ENCODE data around the gene ORC1. TPM values are rescaled to one million over a fixed set of nuclear protein-coding genes. Genes with fewer than 3 reads are reported as not detected.
"Not testable (repeated sequence)": the region's sequence is repeated elsewhere in the genome, so short reads cannot be mapped to it uniquely, and the experiment has no call there.

The ORC1 gene
- total RNA-seq, 4 donors from 2014 or later = 0.22 to 1.2 (median 0.81) TPM

GRCh38 chr1:52400131-52400530 is 4.1 kb downstream of the ORC1 start:
- Histone ChIP-seq H3K4me1 (peaks cover 5 to 6% of the 10 kb centered on the region in 2 donors), H3K36me3 (no peaks in the 10 kb centered on the region), H3K27me3 (no peaks in the 10 kb centered on the region), H3K9me3 (no peaks in the 10 kb centered on the region), H3K4me3 (replicated peaks in 1 of 3) (no peak overlapping the region), H3K27ac (no peak overlapping the region)
- DNase-seq = no peak
- intact Hi-C loops (cut with DNase I) = loop anchor here (5.0 kb wide), 1 partner anchor 287 kb away; no protein-coding TSS in a partner anchor
- TF ChIP-seq CTCF (IDR thresholded peaks at IDR 0.05) = no peak
- no peak for TF ChIP-seq POLR2A (IDR thresholded peaks at IDR 0.05)
- WGBS, 2 donors = 95 to 98% methylated on average over 6 of the region's 6 CpGs

- Histone ChIP-seq H3K36me3 (no peaks in the 10 kb centered on the region), H3K27me3 (no peaks in the 10 kb centered on the region), H3K27ac (no peak overlapping the region), H3K9me3 (no peaks in the 10 kb centered on the region), H3K4me1 (peaks cover 5% of the 10 kb centered on the region in 2 donors), H3K4me3 (replicated peaks in 1 of 3) (no peak overlapping the region)
- no peak for DNase-seq
- intact Hi-C loops (cut with DNase I) = loop anchor here (5.0 kb wide), 1 partner anchor 288 kb away; no protein-coding TSS in a partner anchor
- 93 to 97% methylated on average over 3 of the region's 3 CpGs for WGBS, 2 donors
- TF ChIP-seq POLR2A (IDR thresholded peaks at IDR 0.05) (no peak), CTCF (IDR thresholded peaks at IDR 0.05) (no peak)
Measured at GRCh38 chr1:52399629-52400028, 4.6 kb downstream of the ORC1 start.

- no peak for DNase-seq
- WGBS, 2 donors = 95 to 98% methylated on average over 5 of the region's 5 CpGs
- H3K27me3 ChIP-seq = no peaks in the 10 kb centered on the region
- no peak overlapping the region for H3K4me3 ChIP-seq (replicated peaks in 1 of 3)
- H3K4me1 ChIP-seq = no peaks in the 10 kb centered on the region
- TF ChIP-seq POLR2A (IDR thresholded peaks at IDR 0.05) = no peak
- no peak for TF ChIP-seq CTCF (IDR thresholded peaks at IDR 0.05)
- intact Hi-C loops (cut with DNase I) = no loop called here
- no peaks in the 10 kb centered on the region for H3K36me3 ChIP-seq
- no peaks in the 10 kb centered on the region for H3K9me3 ChIP-seq
- no peak overlapping the region for H3K27ac ChIP-seq
Measured at GRCh38 chr1:52393174-52393573, 11.0 kb downstream of the ORC1 start.

GRCh38 chr1:52386458-52386857 is 17.8 kb downstream of the ORC1 start:
- no peaks in the 10 kb centered on the region for H3K27me3 ChIP-seq
- H3K27ac ChIP-seq = no peak overlapping the region
- H3K36me3 ChIP-seq = no peaks in the 10 kb centered on the region
- intact Hi-C loops (cut with DNase I) = no loop called here
- no peak for DNase-seq
- 82 to 90% methylated on average over 5 of the region's 5 CpGs for WGBS, 2 donors
- TF ChIP-seq POLR2A (IDR thresholded peaks at IDR 0.05) (no peak), CTCF (IDR thresholded peaks at IDR 0.05) (no peak)
- no peaks in the 10 kb centered on the region for H3K4me1 ChIP-seq
- no peaks in the 10 kb centered on the region for H3K9me3 ChIP-seq
- no peak overlapping the region for H3K4me3 ChIP-seq (replicated peaks in 1 of 3)

- H3K4me3 ChIP-seq (replicated peaks in 1 of 3) = no peak overlapping the region
- H3K27ac ChIP-seq = no peak overlapping the region
- no peaks in the 10 kb centered on the region for H3K36me3 ChIP-seq
- H3K9me3 ChIP-seq = no peaks in the 10 kb centered on the region
- H3K4me1 ChIP-seq = no peaks in the 10 kb centered on the region
- TF ChIP-seq POLR2A (IDR thresholded peaks at IDR 0.05) = no peak
- TF ChIP-seq CTCF (IDR thresholded peaks at IDR 0.05) = no peak
- no peaks in the 10 kb centered on the region for H3K27me3 ChIP-seq
- 94 to 96% methylated on average over 3 of the region's 3 CpGs for WGBS, 2 donors
- no peak for DNase-seq
- intact Hi-C loops (cut with DNase I) = no loop called here
Measured at GRCh38 chr1:52385376-52385775, 18.8 kb downstream of the ORC1 start.

GRCh38 chr1:52369851-52370250 is 34.4 kb downstream of the ORC1 start:
- H3K27me3 ChIP-seq; DNase-seq; H3K4me3 ChIP-seq (replicated peaks in 1 of 3); H3K9me3 ChIP-seq; H3K27ac ChIP-seq; H3K36me3 ChIP-seq; H3K4me1 ChIP-seq: not testable (repeated sequence)
- 37 to 60% methylated on average over 1 of the region's 1 CpG for WGBS, 2 donors
- intact Hi-C loops (cut with DNase I) = loop anchor here (10.0 kb wide), 1 partner anchor 315 kb away; the partner anchor contains the start of genes BTF3L4 and TXNDC12

Measured in thyroid gland (tissue), 4 donors.